Astrocyte (in vitro differentiated cells and primary cell): ENCODE measurements around the gene CLCF1. TPM values are rescaled to one million over a fixed set of nuclear protein-coding genes. Genes with fewer than 3 reads are reported as not detected.

Experiments
- DNase-seq: peaks from one replicate; pipeline ENCODE4 v3.0.0-alpha.2; 2010; ENCODE audit warnings: low read depth
- FAIRE-seq: peaks from 2 replicates; lab custom pipeline; 2011; peaks lifted over from hg19 to GRCh38; lab: Jason Lieb, UNC
- H2AFZ ChIP-seq: 2 replicates; pipeline ENCODE4 v1.6.0; 2012; ENCODE audit warnings: low read depth, low read length, inconsistent platforms
- H3K27ac ChIP-seq: 2 replicates; pipeline ENCODE4 v1.5.1; 2011; ENCODE audit warnings: low read depth, low read length, inconsistent platforms
- H3K27me3 ChIP-seq: 2 replicates; pipeline ENCODE4 v1.6.0; 2011; ENCODE audit warnings: low read length, inconsistent platforms; ENCODE audit not compliant: insufficient read depth
- H3K36me3 ChIP-seq: 2 replicates; pipeline ENCODE4 v1.5.1; 2011; ENCODE audit warnings: low read length, inconsistent platforms; ENCODE audit not compliant: insufficient read depth
- H3K4me1 ChIP-seq: 2 replicates; pipeline ENCODE4 v1.5.1; 2011; ENCODE audit warnings: low read length, inconsistent platforms; ENCODE audit not compliant: insufficient read depth
- H3K4me2 ChIP-seq: 2 replicates; pipeline ENCODE4 v1.6.0; 2012; ENCODE audit warnings: low read length, inconsistent platforms
- H3K4me3 ChIP-seq: 2 replicates; pipeline ENCODE4 v1.5.1; 2011; ENCODE audit warnings: low read depth, mild to moderate bottlenecking, low read length, inconsistent platforms; ENCODE audit not compliant: insufficient read depth
- H3K79me2 ChIP-seq: 2 replicates; pipeline ENCODE4 v1.6.0; 2012; ENCODE audit warnings: mild to moderate bottlenecking, low read length, inconsistent platforms; ENCODE audit not compliant: insufficient read depth
- H3K9ac ChIP-seq: 2 replicates; pipeline ENCODE4 v1.6.0; 2012; ENCODE audit warnings: mild to moderate bottlenecking, low read length, inconsistent platforms
- H3K9me3 ChIP-seq: 2 replicates; pipeline ENCODE4 v1.5.1; 2012; ENCODE audit warnings: low read depth, mild to moderate bottlenecking, low read length, inconsistent platforms; ENCODE audit not compliant: insufficient read depth
- H4K20me1 ChIP-seq: 2 replicates; pipeline ENCODE4 v1.6.0; 2012; ENCODE audit warnings: low read length, inconsistent platforms; ENCODE audit not compliant: insufficient read depth
- H3K27ac Mint-ChIP-seq: one replicate; pipeline ENCODE4 v1.8.0; 2021; ENCODE audit warnings: mild to moderate bottlenecking, mixed read lengths; ENCODE audit not compliant: unreplicated experiment
- H3K27me3 Mint-ChIP-seq: one replicate; pipeline ENCODE4 v1.8.0; 2021; ENCODE audit warnings: low read depth, mixed read lengths; ENCODE audit not compliant: unreplicated experiment
- H3K36me3 Mint-ChIP-seq: one replicate; pipeline ENCODE4 v1.8.0; 2021; ENCODE audit warnings: low read depth, mixed read lengths; ENCODE audit not compliant: unreplicated experiment
- H3K4me1 Mint-ChIP-seq: one replicate; pipeline ENCODE4 v1.8.0; 2021; ENCODE audit warnings: low read depth, mixed read lengths; ENCODE audit not compliant: unreplicated experiment
- H3K4me3 Mint-ChIP-seq: one replicate; pipeline ENCODE4 v1.8.0; 2021; ENCODE audit warnings: mild to moderate bottlenecking, moderate library complexity, mixed read lengths; ENCODE audit not compliant: unreplicated experiment
- H3K9me3 Mint-ChIP-seq: one replicate; pipeline ENCODE4 v1.8.0; 2021; ENCODE audit warnings: mild to moderate bottlenecking, mixed read lengths; ENCODE audit not compliant: unreplicated experiment
- CTCF ChIP-seq: IDR thresholded peaks from 2 replicates; pipeline ENCODE4 v1.5.1; 2011; ENCODE audit warnings: low read depth, mild to moderate bottlenecking, inconsistent platforms, low read length, moderate library complexity; ENCODE audit not compliant: insufficient read depth
- EZH2 ChIP-seq: IDR thresholded peaks from 2 replicates; pipeline ENCODE4 v1.6.1; 2012; ENCODE audit warnings: mild to moderate bottlenecking, low read length, inconsistent platforms; ENCODE audit not compliant: insufficient read depth
- total RNA-seq: library from RNA; stranded (reverse); gene quantifications from 2 replicates; pipeline ENCODE4 v1.2.1, GENCODE V29; 2021

The CLCF1 gene
- total RNA-seq, 1 donor from 2014 or later, result 17.6 TPM

- no peak overlapping the region for H3K4me3 Mint-ChIP-seq
- no peak for DNase-seq
- H3K9me3 Mint-ChIP-seq, result no peaks in the 10 kb centered on the region
- peaks cover 11% of the 10 kb centered on the region for H3K4me1 Mint-ChIP-seq
- TF ChIP-seq CTCF (no peak), EZH2 (no peak)
- no peak overlapping the region for H2AFZ ChIP-seq
- no peaks in the 10 kb centered on the region for H3K27me3 Mint-ChIP-seq
- no peaks in the 10 kb centered on the region for H3K36me3 Mint-ChIP-seq
- no peaks in the 10 kb centered on the region for H3K9me3 ChIP-seq
- no peak for FAIRE-seq
- H4K20me1 ChIP-seq, result peaks cover 5% of the 10 kb centered on the region
- peaks cover 17% of the 10 kb centered on the region for H3K4me1 ChIP-seq
- no peak overlapping the region for H3K9ac ChIP-seq
- H3K27ac ChIP-seq, result no peak overlapping the region
- H3K27me3 ChIP-seq, result no peaks in the 10 kb centered on the region
- no peaks in the 10 kb centered on the region for H3K79me2 ChIP-seq
- no peak overlapping the region for H3K27ac Mint-ChIP-seq
- no peaks in the 10 kb centered on the region for H3K36me3 ChIP-seq
- no peak overlapping the region for H3K4me3 ChIP-seq
- no peak overlapping the region for H3K4me2 ChIP-seq
These were observed 29.1 kb downstream of the CLCF1 start for GRCh38 chr11:67344264-67344663.

- H3K9me3 ChIP-seq, result no peaks in the 10 kb centered on the region
- no peaks in the 10 kb centered on the region for H3K27me3 ChIP-seq
- FAIRE-seq (no peak), DNase-seq (no peak)
- no peaks in the 10 kb centered on the region for H3K79me2 ChIP-seq
- TF ChIP-seq EZH2, result no peak
- TF ChIP-seq CTCF, result no peak
- no peak overlapping the region for H3K27ac ChIP-seq
- Mint-ChIP-seq H3K9me3 (no peaks in the 10 kb centered on the region), H3K4me1 (no peaks in the 10 kb centered on the region), H3K27me3 (no peaks in the 10 kb centered on the region), H3K36me3 (no peaks in the 10 kb centered on the region), H3K27ac (no peak overlapping the region), H3K4me3 (no peak overlapping the region)
- no peak overlapping the region for H3K4me3 ChIP-seq
- H3K36me3 ChIP-seq, result no peaks in the 10 kb centered on the region
- no peak overlapping the region for H2AFZ ChIP-seq
- H3K4me2 ChIP-seq, result no peak overlapping the region
- H3K9ac ChIP-seq, result no peak overlapping the region
- H4K20me1 ChIP-seq, result no peaks in the 10 kb centered on the region
- H3K4me1 ChIP-seq, result no peaks in the 10 kb centered on the region
These were observed 36.1 kb downstream of the CLCF1 start for GRCh38 chr11:67337257-67337656.

GRCh38 chr11:67332081-67332691 is 41.2 kb downstream of the CLCF1 start:
- no peaks in the 10 kb centered on the region for H3K79me2 ChIP-seq
- DNase-seq, result no peak
- no peak for FAIRE-seq
- H3K9ac ChIP-seq, result no peak overlapping the region
- H3K27ac Mint-ChIP-seq, result no peak overlapping the region
- no peaks in the 10 kb centered on the region for H3K27me3 ChIP-seq
- no peak overlapping the region for H2AFZ ChIP-seq
- TF ChIP-seq CTCF, result no peak
- no peak for TF ChIP-seq EZH2
- no peak overlapping the region for H3K4me3 Mint-ChIP-seq
- H3K4me3 ChIP-seq, result no peak overlapping the region
- H3K36me3 ChIP-seq, result no peaks in the 10 kb centered on the region
- peaks cover 2% of the 10 kb centered on the region for H3K4me1 Mint-ChIP-seq
- H3K9me3 Mint-ChIP-seq, result no peaks in the 10 kb centered on the region
- H3K4me2 ChIP-seq, result no peak overlapping the region
- no peaks in the 10 kb centered on the region for H3K36me3 Mint-ChIP-seq
- H4K20me1 ChIP-seq, result no peaks in the 10 kb centered on the region
- no peaks in the 10 kb centered on the region for H3K4me1 ChIP-seq
- H3K9me3 ChIP-seq, result no peaks in the 10 kb centered on the region
- H3K27me3 Mint-ChIP-seq, result no peaks in the 10 kb centered on the region
- no peak overlapping the region for H3K27ac ChIP-seq
